Stimulated activated CD8-positive, alpha-beta memory T cell treated with anti-CD3 and anti-CD28 coated beads, Interleukin-2, amount 100 ng/mL, for 48 hours (primary cell): ENCODE data around the gene CPPED1.
"Not testable (repeated sequence)": the region's sequence is repeated elsewhere in the genome, so short reads cannot be mapped to it uniquely, and the experiment has no call there.

Source experiments
- DNase-seq, 2 donors: peaks; one replicate each; pipeline ENCODE4 v3.0.0-alpha.2; 2020; ENCODE audit warnings: low read depth in 2 of 2

The CPPED1 gene

GRCh38 chr16:12767897-12768296 is 35.8 kb downstream of the CPPED1 start:
- DNase-seq: no peak

- no peak for DNase-seq
These were observed 36.8 kb downstream of the CPPED1 start for GRCh38 chr16:12766853-12767252.

DNA sequence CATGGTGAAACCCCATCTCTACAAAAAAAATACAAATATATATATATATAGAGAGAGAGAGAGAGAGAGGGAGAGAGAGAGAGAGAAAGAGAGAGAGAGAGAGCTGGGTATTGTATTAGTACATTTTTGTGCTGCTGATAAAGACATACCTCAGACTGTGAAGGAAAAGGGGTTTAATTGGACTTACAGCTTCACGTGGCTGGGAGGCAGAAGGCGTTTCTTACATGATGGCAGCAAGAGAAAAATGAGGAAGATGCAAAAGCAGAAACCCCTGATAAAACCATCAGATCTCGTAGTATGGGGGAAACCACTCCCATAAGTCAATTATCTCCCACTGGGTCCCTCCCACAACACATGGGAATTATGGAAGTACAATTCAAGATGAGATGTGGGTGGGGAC is 37.5 kb downstream of the CPPED1 start:
- not testable (repeated sequence) for DNase-seq

DNA sequence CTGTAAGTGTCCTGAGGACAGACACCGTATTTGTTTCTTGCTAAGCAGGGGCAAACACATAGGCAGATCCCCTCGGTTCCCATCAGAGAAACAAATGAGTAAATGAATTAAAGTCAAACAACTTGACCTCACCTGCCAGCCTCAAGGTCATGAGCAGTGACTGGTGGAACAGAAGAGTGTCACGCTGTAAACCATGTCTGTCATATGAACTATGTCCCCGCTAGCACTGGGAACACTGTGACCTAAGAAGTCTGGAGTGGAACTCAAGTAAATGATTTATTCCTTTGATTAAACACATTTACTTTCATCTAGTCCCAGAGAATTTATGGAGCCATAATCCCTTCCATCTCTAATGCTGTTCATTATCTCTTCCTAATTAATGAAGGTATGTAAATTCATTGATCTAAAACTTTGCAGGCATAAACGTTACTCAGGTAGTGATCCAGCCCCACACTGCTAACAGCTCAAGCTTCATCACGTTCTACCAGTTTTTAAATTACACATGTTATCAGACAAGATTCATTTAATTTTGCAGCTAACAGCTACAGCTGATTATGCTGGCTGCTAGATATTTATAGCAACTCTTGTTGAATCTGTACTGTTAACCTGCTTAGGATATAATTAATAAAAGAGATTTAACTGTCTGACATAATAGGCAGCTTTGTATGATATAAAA is 38.7 kb downstream of the CPPED1 start:
- no peak for DNase-seq

GRCh38 chr16:12763517-12763916 is 40.2 kb downstream of the CPPED1 start:
- no peak for DNase-seq

DNA sequence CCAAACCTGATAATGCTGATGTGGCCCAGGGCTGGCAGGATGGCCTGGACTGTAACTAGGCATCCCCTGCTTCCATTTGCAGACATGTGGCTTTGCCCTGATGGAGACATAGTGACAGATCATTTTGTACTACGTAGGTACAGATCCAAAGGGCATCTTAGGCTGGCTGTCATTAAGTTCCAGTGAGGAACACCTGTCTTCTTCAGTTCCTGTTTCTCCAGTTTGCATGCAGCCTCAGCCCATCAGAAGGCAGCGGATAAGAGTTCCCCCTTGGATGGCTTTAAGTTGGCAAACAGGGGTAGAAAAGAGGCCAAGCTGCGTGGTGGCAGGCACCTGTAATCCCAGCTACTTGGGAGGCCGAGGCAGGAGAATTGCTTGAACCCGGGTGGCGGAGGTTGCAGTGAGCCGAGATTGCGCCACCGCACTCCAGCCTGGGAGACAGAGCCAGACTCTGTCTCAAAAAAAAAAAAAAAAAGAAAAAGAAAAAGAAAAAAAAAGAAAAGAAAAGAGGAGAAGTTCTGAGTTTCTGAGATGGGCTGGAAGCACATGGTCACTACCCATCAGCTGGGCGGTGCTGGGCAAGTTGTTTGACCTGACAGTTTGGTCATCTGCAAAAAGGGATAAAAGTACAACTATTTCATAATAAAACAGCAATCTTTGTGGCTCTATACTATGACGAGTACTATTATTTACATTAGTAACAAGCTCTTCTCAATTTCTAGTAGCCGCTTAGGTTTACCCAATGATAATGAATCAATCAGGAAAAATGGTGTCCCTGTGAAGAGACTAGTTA is 42.7 kb downstream of the CPPED1 start:
- no peak for DNase-seq

DNA sequence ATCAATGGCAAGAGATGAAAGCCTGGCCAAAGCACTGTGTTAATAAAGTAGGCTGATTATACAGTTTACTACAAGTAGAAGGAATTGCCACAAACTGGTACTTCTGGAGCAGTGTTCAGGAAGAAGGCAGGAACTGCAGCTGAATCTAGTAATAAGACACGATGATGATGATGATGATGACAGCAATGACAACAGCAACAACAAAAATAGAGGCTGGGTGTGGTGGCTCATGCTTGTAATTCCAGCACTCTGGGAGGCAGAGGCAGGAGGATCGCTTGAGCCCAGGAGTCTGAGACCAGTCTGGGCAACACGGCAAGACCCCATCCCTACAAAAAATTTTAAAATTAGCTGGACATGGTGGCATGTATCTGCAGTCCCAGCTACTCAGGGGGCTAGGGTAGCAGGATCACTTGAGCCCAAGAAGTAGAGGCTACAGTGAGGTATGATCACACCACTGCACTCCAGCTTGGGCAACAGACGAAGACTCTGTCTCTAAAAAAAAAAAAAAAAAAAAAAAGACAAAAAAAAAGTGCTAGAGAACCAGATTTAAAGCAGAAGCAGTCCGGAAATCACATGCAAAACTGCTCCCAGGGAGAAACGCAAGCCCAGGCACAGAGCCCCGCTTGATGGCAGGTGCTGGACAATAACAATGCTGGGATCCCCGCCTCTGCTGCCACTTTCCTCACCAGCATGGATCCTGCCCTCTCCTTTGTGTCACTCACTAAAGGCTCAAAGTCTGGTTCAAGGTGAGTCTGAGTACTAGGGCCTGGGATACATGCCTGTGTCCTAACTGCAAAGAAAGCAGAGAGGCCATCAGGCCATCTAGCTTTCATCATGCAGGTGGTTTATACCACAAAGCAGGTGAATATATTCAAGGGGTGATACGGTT is 44.8 kb downstream of the CPPED1 start:
- no peak for DNase-seq

GRCh38 chr16:12758031-12758669 is 45.5 kb downstream of the CPPED1 start:
- no peak for DNase-seq

GRCh38 chr16:12757546-12757945 is 46.1 kb downstream of the CPPED1 start:
- DNase-seq: no peak

- DNase-seq: no peak
These were observed 48.7 kb downstream of the CPPED1 start for GRCh38 chr16:12754824-12755543.

- DNase-seq: no peak
These were observed 50.3 kb downstream of the CPPED1 start for GRCh38 chr16:12753203-12754023.

DNA sequence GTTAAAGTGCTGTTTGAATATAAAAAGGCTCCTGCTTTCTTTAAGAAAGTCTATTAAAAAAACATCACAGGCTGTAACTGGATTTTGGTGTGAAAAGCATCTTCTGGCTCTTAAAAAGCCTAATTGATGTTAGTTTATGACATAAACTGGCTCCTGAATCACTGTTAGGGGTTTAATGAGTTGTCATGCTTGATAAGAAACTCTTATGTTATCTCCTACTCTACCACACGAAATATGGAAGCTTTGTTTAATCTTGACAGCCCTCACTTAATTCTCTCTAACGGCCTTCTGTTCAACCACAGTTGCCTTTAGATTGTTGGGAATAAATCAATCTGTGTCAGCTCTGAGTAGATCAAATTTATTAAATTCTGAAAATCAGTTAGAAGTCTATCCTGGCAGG is 51.5 kb downstream of the CPPED1 start:
- no peak for DNase-seq

GRCh38 chr16:12750554-12750918 is 53.2 kb downstream of the CPPED1 start:
- no peak for DNase-seq

DNA sequence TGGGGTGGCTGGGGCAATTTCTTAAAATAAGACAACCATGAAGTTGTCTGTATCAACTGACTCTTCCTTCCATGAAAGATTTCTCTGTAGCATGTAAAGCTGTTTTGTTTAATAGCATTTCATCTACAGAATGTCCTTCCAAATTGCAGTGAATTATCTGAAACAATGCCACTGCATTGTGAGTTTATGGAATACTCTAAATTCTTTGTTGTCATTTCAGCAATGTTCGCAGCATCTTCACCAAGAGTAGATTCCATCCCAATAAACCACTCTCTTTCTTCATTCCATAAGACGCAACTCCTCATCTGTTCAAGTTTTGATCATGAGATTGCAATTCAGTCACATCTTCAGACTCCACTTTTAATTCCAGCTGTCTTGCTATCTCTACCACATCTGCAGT is 54.6 kb downstream of the CPPED1 start:
- DNase-seq: no peak

DNA sequence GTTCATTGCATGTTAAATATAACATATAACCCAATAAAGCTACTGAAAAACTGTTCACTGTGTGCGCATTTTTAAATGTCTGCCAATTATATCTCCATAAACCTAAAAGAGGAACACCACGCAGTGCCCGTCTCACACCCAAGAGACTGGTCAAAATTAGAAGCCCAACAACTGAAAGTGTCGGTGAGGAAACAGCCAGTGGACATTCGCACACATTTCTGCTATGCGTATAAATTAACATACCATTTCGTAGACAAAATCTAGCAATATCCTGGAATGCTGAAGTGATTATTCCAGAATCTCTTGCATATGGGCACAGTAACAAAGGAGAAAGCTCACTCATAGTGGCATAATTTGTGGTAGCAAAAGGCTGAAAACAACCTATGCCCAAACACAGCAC is 55.9 kb downstream of the CPPED1 start:
- no peak for DNase-seq

DNA sequence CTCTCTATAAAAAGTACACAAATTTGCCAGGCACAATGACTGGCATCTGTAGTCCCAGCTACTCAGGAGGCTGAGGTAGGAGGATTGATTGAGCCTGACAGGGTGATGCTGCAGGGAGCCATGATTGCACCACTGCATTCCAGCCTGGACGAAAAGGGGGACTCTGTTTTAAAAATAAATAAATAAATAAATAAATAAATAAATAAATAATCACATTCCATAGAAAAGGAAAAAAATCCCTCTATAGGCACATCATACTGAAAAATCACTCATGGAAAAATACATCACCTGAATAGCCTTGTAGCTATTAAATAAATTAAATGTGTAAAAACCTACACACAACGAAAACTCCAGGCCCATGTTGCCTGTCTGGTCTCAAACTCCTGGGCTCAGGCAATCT is 56.4 kb downstream of the CPPED1 start:
- no peak for DNase-seq

- no peak for DNase-seq
These were observed 58.8 kb downstream of the CPPED1 start for GRCh38 chr16:12744860-12745259.

DNA sequence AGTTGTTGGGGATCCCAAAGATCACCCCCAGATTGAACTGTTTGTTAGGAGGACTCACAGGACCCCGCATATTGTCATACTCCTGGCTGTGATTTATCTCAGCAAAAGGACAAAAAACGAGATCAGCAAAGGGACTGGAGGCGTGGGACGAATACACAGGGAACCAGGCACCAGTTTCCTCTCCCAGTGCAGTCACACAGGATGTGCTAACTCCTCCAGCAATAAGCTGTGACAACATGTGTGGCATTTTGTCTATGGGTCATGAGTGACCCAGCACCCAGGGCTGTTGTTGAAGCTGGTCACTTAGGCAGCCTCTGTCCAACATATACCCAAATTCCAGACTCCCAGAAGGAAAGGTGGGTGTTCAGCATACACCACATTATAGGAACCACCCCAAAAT is 60.9 kb downstream of the CPPED1 start:
- DNase-seq: no peak

DNA sequence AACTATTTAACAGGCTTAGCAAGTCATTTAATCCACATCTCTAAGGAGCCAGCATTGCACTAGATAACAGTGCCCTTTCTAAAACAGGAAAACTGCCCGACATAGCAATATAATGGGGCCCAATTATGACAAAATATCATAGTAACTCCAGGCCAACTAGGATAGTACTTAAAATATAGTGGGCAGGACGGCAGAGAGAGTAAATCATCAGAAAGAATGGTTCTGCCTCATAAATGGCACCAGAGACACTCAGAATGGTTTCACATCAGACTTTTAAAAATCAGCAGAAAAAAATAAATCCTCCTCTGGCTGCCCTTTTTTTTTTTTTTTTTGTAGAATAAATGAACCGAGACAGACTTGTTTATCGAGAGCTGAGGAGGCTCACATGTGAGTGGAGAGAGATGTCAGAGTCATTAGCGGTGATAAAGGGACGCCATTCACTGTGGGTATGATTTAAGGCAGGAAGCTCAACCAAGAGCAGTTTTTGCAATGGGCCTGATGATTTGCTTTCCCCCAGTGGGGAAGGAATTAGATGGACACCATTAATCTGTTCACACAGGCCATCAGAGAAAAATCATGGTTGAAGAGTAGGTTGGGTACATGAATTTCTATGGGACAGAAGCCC is 62.6 kb downstream of the CPPED1 start:
- DNase-seq: no peak

DNA sequence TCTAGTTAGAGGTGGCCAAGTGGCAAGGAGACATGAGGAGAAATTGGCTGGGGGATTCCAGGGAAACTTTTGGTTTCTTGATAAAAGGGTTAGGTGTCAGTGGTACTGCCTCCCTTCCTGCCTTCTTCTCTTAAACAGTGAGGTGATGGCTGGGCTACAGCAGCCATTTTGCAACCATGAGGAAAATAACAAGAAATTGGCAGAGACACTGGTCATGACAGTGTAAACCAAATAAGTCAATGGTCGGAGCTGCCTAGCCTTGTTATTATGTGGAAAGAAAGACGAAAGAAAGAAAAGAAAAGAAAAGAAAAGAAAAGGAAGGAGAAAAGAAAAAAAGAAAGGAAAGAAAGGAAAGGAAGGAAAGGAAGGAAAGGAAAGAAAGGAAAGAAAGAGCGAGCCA is 63.9 kb downstream of the CPPED1 start:
- no peak for DNase-seq
